Measurements from ENCODE around the gene CHSY1.

Gene CHSY1

DNA sequence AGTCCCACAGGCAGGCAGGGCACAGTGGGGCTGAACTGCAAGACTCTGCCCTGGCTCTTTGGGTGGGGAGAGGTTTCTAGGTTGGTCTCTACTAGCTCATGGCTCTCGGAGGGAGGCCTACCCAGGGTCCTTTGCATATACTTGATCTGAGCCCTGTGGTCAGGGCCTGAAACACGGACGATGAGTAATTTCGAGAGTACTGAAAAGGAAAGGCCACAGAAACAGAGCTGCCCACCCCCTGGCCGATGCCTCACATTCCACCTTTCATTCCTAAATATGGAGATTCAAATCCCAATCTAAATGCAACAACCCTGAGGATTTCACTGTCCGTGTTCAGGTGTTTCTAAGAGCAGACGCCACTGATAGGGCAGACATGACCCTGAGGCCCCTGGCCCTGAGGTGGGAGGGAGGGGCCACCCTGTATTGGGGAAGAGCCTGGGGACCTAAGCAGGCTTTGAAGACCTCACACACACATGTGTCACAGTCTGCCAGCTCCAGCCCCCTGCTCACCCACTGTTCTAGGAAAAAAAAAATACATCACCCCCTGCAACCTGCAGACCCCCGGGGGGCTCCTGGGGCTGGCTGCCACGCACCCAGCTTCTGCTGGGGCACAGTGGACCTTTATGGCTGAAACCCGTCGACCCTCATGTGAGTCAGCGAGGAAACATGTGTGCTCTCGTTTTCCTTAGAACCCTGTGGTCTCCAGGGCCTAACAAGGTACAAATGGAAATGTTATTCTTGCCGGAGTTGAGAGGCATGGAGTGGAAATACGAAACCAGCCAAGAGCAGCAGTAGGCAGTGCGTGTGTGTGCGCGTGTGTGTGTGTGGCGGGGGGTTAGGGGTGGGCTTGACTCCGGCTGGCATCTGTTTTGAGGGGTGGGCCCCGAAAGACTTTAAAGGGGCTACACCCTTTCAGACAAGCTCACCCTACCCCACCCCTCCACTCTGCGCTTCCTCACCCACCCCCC is 112.7 kb downstream of the CHSY1 start:
- TF ChIP-seq POLR2A (IDR thresholded peaks at IDR 0.05; ENCODE audit: low read depth, low read length): no peak
- DNase-seq (ENCODE audit: insufficient read length, low spot score): no peak
- no peak for FAIRE-seq

DNA sequence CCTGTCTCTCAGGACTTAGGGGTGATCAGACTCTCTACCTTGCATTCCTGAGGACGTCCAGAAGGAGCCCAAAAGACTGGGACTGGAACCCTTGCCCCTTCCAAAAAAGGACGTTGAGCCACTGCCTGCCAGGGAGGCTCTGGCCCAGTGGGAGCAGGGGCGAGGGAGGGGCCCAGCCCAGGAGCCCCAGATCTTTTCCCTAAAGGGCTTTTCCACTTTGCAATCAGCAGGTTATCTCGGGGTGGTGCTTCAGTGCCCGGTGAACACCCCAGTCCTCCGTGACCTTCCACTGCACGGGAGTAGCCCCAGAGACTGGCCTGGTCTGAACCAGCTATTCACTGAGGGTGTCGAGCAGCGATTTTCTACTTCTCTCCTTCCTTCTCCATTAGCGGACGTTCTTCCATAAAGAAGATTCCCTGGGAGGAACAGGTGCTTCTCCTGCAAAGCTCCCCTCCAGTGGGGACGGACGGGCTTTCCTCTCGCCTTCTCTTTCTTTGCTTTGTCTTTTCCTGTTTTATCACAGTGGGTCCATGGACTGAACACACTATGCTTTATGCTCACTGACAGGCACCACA is 113.7 kb downstream of the CHSY1 start:
- TF ChIP-seq POLR2A (IDR thresholded peaks at IDR 0.05; ENCODE audit: low read depth, low read length): no peak
- FAIRE-seq: no peak
- DNase-seq (ENCODE audit: insufficient read length, low spot score): no peak

DNA sequence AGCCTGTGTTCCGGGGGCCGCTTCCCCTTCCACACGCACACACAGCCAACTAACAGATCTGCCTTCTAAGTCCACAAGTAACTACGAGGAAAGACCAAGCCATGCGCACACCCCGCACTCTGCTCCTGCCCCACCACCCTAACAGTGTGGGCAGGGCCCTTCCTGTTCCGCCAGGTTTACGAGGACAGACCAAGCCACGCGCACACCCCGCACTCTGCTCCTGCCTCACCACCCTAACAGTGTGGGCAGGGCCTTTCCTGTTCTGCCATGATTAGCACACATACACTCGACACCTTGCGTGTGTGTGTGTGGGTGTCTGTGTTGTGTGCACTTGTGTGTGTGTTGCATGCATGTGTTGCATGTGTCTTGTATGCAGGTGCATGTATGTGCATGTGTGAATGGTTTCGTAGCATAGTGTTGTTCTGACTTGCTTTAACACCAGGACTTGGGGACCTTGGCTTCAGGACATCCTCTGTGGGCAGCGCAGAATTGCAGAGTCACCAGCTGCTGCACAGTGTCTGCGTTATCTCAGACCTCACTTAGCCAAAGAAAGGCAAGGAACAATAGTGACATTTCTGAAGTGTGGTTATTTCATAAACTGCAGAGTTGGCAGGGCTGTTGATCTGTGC is 114.4 kb downstream of the CHSY1 start:
- DNase-seq (ENCODE audit: insufficient read length, low spot score) (no peak), FAIRE-seq (no peak)
- no peak for TF ChIP-seq POLR2A (IDR thresholded peaks at IDR 0.05; ENCODE audit: low read depth, low read length)

DNA sequence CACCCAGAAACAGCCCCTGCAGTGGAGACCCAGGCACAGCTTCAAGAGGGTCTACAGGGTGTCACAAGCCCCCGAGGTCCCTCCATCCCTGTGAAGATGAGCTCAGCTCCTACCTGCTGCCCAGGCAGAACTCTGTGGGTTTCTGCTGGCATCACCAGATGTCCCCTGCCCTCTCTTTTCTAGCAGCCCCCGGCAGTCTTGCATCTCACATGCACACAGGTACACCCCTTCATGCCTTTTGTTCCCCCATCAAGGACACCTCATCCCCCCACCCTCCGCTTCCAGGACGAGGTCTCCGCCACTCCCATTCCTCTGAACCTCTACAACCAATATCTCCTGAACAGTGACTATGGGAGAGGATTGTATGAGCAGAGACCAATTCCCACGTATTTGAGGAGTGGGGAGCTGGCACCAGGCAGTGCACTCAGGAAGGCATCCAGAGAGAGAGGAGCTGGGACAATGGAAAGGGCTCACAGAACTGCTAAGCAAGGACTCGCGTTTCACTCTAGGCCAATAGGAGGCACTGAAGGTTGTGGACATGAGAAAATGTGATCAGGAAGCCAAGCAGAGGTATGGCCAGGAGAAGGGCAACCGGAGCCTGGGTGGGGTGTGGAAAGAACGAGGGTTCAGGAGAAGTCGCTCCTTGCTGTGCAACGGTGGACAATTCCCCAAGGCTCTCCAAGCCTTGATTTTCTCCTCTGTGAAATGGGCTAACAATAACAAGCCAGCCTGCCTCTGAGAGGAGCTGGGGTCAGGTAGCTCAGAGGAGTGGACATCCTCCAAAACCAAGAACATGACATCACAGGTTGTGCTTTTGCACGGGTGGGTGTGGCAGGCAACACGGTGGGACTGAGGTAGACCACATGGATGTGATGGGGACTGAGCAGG is 115.2 kb downstream of the CHSY1 start:
- DNase-seq (ENCODE audit: insufficient read length, low spot score) (no peak), FAIRE-seq (no peak)
- TF ChIP-seq POLR2A (IDR thresholded peaks at IDR 0.05; ENCODE audit: low read depth, low read length): no peak

DNA sequence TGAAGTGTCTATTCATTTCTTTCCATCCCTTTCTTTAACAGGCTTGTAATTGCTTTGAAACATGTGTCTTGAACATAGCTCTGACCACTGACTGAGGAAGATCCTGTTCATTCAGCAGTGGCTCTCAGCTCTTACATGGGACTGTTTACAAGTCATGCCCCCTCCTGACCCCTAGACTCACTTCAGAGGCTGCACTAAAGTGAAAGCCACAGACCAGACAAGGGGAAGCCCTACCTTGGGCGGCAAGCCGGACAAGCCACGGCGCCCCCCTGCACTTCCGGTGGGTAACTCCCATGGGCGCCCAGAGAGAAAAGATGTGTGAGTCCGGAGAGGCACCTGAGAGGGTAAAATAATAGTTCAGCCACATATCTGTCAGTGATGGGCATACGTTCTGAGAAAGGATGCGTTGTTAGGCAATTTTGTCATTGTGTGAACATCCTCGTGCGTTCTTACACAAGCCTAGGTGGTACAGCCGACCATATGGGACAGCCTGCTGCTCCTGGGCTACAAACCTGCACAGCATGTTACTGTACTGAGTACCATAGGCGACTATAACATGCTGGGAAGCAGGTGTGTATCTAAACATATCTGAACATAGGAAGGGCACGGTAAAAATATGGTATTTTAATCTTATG is 116.2 kb downstream of the CHSY1 start:
- FAIRE-seq (no peak), DNase-seq (ENCODE audit: insufficient read length, low spot score) (no peak)
- no peak for TF ChIP-seq POLR2A (IDR thresholded peaks at IDR 0.05; ENCODE audit: low read depth, low read length)

DNA sequence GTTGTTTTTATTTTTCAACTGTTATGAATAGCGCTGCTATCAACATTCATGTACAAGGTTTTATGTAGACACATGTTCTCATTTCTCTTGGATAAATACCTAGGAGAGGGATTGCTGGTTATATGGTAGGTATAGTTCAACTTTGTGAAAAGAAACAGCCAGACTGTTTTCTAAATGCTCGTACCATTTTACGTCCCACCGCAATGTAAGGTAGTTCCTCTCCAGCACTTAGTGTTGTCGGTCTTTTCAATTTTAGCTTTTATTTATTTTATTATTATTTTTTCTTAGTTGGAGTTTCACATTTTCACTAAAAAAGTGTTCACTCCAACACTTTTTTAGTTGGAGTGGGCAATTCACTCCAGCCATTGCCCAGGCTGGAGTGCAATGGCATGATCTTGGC is 117.1 kb downstream of the CHSY1 start:
- no peak for TF ChIP-seq POLR2A (IDR thresholded peaks at IDR 0.05; ENCODE audit: low read depth, low read length)
- DNase-seq (ENCODE audit: insufficient read length, low spot score): no peak
- no peak for FAIRE-seq

DNA sequence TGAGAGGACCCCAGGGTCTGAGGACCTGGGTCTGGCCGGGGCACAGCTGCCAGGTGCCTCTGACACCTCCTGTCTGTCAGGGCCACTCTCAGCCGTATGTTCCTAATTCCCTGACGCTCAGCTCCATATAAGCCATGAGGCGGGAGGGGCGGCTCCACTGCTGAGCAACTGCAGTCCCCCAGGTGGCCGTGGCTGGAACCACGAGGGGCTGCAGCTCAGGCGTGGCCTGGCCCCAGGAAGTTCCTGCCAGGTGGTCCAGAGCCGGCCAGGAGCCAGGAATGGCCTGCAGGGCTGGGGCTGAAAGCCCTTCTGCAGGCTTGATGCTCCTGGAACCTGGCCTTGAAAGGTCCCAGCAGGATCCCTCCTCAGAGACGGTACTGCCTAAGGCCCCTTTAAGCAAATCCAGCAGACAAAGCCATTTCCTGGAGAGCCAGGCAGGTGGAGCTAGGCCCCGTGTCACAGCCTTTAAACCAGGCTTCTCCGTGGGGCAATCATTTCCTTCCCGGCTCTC is 118.0 kb downstream of the CHSY1 start:
- no peak for TF ChIP-seq POLR2A (IDR thresholded peaks at IDR 0.05; ENCODE audit: low read depth, low read length)
- FAIRE-seq (no peak), DNase-seq (ENCODE audit: insufficient read length, low spot score) (no peak)

DNA sequence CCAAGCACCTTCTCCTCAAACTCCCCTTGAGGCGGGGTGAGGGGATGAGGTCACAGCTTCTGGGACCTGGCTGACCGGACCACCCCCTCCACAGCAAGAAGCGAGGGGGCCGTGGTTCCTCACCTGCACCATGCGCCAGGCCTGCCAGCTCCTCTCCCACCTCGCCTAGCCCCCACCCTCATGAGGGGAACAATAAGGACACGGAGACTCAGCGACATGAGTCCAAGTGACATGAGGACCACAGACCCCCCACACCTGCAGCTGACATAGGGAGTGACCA is 118.7 kb downstream of the CHSY1 start:
- no peak for FAIRE-seq
- TF ChIP-seq POLR2A (IDR thresholded peaks at IDR 0.05; ENCODE audit: low read depth, low read length): no peak

DNA sequence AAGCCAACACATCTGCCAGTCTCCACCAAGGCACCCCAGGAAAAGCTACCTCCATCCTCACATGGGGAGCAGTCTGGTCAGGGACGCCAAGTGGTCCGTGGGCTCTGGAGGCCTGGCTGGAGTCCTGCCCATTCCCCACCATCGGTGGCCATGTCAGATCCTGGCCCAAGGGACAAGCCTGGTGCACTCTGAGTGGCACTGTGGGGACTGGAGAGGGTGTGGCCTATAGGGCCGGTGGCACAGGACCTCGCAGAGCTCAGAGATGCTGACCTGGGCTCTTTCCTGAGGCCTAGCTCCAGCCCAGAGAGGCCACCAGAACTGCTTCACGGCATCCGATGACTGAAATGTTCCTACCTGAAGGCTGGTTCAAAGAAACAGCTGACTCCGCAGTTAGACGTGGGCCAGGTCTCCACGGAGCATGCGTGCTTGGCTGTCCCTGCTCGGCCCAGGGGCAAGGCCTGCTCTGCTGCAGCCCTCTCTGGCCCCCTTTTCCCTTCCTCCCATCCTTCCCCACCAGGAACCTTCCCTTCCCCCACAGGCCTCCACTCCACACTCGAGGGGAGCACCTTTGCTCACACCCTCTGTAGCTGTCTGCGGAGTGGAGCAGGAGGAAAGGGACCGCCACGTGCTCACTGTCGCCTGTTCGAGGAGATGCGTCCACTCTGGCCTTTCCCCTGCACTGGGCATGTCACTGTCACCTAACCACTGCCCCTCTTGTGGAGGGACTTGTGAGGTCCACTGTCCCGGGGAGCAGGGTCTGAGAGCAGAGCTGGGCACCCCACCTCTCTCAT is 119.3 kb downstream of the CHSY1 start:
- no peak for TF ChIP-seq POLR2A (IDR thresholded peaks at IDR 0.05; ENCODE audit: low read depth, low read length)
- FAIRE-seq (no peak), DNase-seq (ENCODE audit: insufficient read length, low spot score) (no peak)

More for the DNA sequence above, 118.7 kb downstream of the CHSY1 start:
- DNase-seq (ENCODE audit: insufficient read length, low spot score): no peak

DNA sequence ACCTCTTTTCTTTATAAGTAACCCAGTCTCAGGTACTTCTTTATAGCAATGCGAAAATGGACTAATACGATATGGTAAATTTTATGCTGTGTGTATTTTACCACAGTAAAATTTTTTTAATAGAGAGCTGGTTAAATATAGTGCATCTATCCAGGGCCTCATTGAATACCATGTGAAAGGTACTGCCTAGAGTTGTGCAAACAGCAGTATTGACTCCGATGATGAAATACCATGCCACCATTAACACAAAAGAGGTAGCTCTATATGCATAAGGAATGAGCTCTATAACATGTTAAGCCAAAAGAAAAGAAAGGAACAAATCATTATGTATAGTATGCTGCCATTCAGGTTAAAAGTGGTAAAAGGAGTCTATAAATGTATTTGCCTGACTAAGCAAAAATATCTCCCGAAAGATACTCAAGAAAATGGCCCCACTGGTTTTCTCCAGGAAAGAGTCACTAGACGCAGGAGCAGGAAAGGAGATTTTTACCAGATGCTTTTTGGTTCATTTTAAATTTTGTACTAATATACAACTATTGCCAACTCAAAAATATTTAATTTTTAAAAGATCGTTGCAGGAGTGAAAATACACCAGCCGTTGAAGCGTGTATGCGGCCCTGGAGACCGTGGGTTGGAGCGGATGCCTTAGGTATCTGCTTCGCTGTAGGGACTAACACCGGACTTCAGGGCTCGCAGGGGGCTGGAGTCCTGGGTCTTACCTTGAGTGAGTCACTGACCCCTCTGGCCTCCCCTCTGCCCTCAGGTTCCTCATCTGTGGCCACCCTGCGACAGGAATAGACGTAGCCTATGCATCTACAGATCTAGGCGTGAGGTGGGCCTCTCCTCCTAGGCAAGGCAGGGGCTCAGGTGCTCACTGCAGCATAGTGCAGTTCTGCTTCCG is 120.1 kb downstream of the CHSY1 start:
- no peak for TF ChIP-seq POLR2A (IDR thresholded peaks at IDR 0.05; ENCODE audit: low read depth, low read length)
- no peak for DNase-seq (ENCODE audit: insufficient read length, low spot score)
- FAIRE-seq: no peak

DNA sequence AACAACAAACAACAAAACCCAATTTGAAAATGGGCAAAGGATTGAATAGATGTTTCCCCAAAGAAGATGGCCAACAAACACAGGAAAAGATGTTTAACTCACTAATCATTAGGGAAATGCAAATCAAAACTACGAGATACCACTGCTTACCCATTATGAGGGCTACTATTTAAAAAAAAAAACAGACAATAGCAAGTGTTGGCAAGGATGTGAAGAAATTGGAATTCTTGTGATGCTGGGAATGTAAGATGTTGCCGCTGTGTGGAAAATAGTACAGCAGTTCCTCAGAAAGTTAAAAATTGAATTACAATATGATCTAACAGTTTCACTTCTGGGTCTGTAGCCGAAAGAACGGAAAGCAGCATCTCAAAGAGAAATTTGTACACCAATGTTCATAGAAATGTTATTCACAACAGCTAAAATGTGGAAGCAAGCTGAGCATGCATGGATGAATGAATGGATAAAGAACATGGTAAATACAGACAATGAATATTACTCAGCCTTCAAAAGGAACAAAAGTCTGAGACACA is 121.9 kb downstream of the CHSY1 start:
- TF ChIP-seq POLR2A (IDR thresholded peaks at IDR 0.05; ENCODE audit: low read depth, low read length): no peak
- no peak for FAIRE-seq
- DNase-seq (ENCODE audit: insufficient read length, low spot score): no peak

All from H54 (cell line).